HepG2 (cell line): ENCODE results near the gene STAB2. TPM values are rescaled to one million over a fixed set of nuclear protein-coding genes. Genes with fewer than 3 reads are reported as not detected.

Experiments
- ATAC-seq: fragments of 200-7000 bp; cut with Tn5 transposase; 3 replicates; pipeline ENCODE4 v1.9.1; 2020; ENCODE audit warnings: mild to moderate bottlenecking, moderate library complexity
- BruUV-seq: library from RNA; stranded (reverse); fragments of 400-500 nt; replicated peaks from 2 replicates; lab custom pipeline; 2021; lab: Mats Ljungman, UMichigan
- CTCF ChIA-PET: fragments of 300-600 bp; formaldehyde crosslinking; extraction: SDS; loops from one replicate; lab custom pipeline; 2021; ENCODE audit warnings: low total read pairs, inconsistent platforms, low intra/inter-chr PET ratio; lab: Yijun Ruan, JAX
- POLR2A ChIA-PET: fragments of 350-600 bp; sonication (Branson Sonifier 250); formaldehyde crosslinking; loops from one replicate; lab custom pipeline; 2020; ENCODE audit warnings: antibody characterized with exemption, inconsistent platforms; lab: Yijun Ruan, JAX
- DNase-seq: peaks from one replicate; pipeline ENCODE4 v3.0.0-alpha.2; 2015; ENCODE audit warnings: low spot score
- FAIRE-seq: peaks from 3 replicates; lab custom pipeline; 2011; peaks lifted over from hg19 to GRCh38; lab: Jason Lieb, UNC
- H2AFZ ChIP-seq: one replicate; pipeline ENCODE4 v1.6.1; 2011; ENCODE audit warnings: low read length, inconsistent platforms
- H3K27ac ChIP-seq: fragments of 300-600 bp; 3 replicates; pipeline ENCODE4 v1.8.0; 2011; ENCODE audit warnings: mixed run types, mild to moderate bottlenecking, mixed read lengths, low read length, inconsistent platforms; ENCODE audit not compliant: insufficient read depth; ENCODE audit errors: extremely low read length
- H3K27me3 ChIP-seq, 2 experiments: fragments of 200-600 bp in 1 of 2; 2 replicates in 1 of 2; 3 replicates in 1 of 2; pipeline versions ENCODE4 v1.6.0 to v1.8.0; 2011; ENCODE audit warnings: low read length in 2 of 2, mild to moderate bottlenecking in 2 of 2, moderate library complexity in 2 of 2, inconsistent platforms in 1 of 2; ENCODE audit not compliant: insufficient read depth in 2 of 2, control insufficient read depth in 1 of 2
- H3K36me3 ChIP-seq, 2 experiments: fragments of 200-600 bp in 1 of 2; replicated peaks in 1 of 2; 2 replicates in 1 of 2; 3 replicates in 1 of 2; pipeline versions ENCODE4 v1.5.1 to v1.8.0; 2011; ENCODE audit warnings: low read length in 2 of 2, inconsistent platforms in 1 of 2; ENCODE audit not compliant: insufficient read depth in 2 of 2, control insufficient read depth in 1 of 2
- H3K4me1 ChIP-seq: 2 replicates; pipeline ENCODE4 v1.5.1; 2012; ENCODE audit warnings: low read length, inconsistent platforms; ENCODE audit not compliant: insufficient read depth
- H3K4me2 ChIP-seq: 2 replicates; pipeline ENCODE4 v1.6.0; 2011; ENCODE audit warnings: low read depth, low read length, inconsistent platforms
- H3K4me3 ChIP-seq, 3 experiments: fragments of 200-600 bp in 1 of 3; sonication (generic), shearing (Covaris generic) in 1 of 3; replicated peaks in 1 of 3; 2 replicates each; pipeline ENCODE4 v1.5.1; 2011 to 2016; ENCODE audit warnings: low read length in 3 of 3, inconsistent platforms in 2 of 3, low read depth in 2 of 3, mild to moderate bottlenecking in 2 of 3, control low read depth in 1 of 3, mixed read lengths in 1 of 3; ENCODE audit not compliant: insufficient read depth in 1 of 3
- H3K79me2 ChIP-seq: one replicate; pipeline ENCODE4 v1.6.1; 2011; ENCODE audit warnings: low read length, inconsistent platforms; ENCODE audit not compliant: insufficient read depth
- H3K9ac ChIP-seq: 2 replicates; pipeline ENCODE4 v1.6.0; 2011; ENCODE audit warnings: mild to moderate bottlenecking, low read depth, low read length, inconsistent platforms; ENCODE audit not compliant: insufficient read depth
- H3K9me3 ChIP-seq: 2 replicates; pipeline ENCODE4 v1.5.1; 2012; ENCODE audit warnings: mild to moderate bottlenecking, low read length
- H4K20me1 ChIP-seq: 2 replicates; pipeline ENCODE4 v1.6.0; 2011; ENCODE audit warnings: inconsistent platforms, mild to moderate bottlenecking, low read length, moderate library complexity; ENCODE audit not compliant: insufficient read depth
- GABPA ChIP-seq, 2 experiments: IDR thresholded peaks; 2 replicates each; pipeline ENCODE4 v1.6.1; 2011 to 2016; ENCODE audit warnings: low read depth in 2 of 2, low read length in 1 of 2, missing biosample characterization in 1 of 2, missing genetic modification characterization in 1 of 2
- IRF2 ChIP-seq: IDR thresholded peaks from 2 replicates; pipeline ENCODE4 v1.6.1; 2018; ENCODE audit warnings: missing genetic modification reagents, missing compliant biosample characterization
- KLF16 ChIP-seq, 2 experiments: sonication (generic) in 1 of 2; formaldehyde crosslinking in 1 of 2; IDR thresholded peaks; 2 replicates each; pipeline versions ENCODE4 v1.6.1 to v1.8.0; 2016 to 2023; ENCODE audit warnings: missing genetic modification reagents in 2 of 2, missing compliant biosample characterization in 1 of 2
- RFX3 ChIP-seq: IDR thresholded peaks from 2 replicates; pipeline ENCODE4 v1.6.1; 2016; ENCODE audit warnings: missing biosample characterization, missing genetic modification reagents
- SAP130 ChIP-seq: IDR thresholded peaks from 2 replicates; pipeline ENCODE4 v1.6.1; 2016; ENCODE audit warnings: low read depth
- SMC3 ChIP-seq: IDR thresholded peaks from 2 replicates; pipeline ENCODE4 v1.6.1; 2011; ENCODE audit warnings: low read length, improper control_type of control experiment
- TOPORS ChIP-seq: sonication (generic); formaldehyde crosslinking; IDR thresholded peaks from 2 replicates; pipeline ENCODE4 v1.8.0; 2023; ENCODE audit warnings: mild to moderate bottlenecking, missing genetic modification reagents
- WIZ ChIP-seq: sonication (generic); formaldehyde crosslinking; IDR thresholded peaks from 2 replicates; pipeline ENCODE4 v1.5.1; 2020; ENCODE audit warnings: mild to moderate bottlenecking, missing genetic modification reagents
- ZNF138 ChIP-seq: sonication (generic); formaldehyde crosslinking; IDR thresholded peaks from 2 replicates; pipeline ENCODE4 v1.5.0; 2020; ENCODE audit warnings: mild to moderate bottlenecking, low read depth, missing genetic modification reagents
- ZNF180 ChIP-seq: sonication (generic); formaldehyde crosslinking; IDR thresholded peaks from 2 replicates; pipeline ENCODE4 v1.4.0; 2020; ENCODE audit warnings: low read depth, missing genetic modification reagents, borderline replicate concordance
- ZNF225 ChIP-seq: sonication (generic); formaldehyde crosslinking; IDR thresholded peaks from 2 replicates; pipeline ENCODE4 v1.4.0; 2020; ENCODE audit warnings: mild to moderate bottlenecking, missing genetic modification reagents
- ZNF605 ChIP-seq: sonication (generic); formaldehyde crosslinking; IDR thresholded peaks from 2 replicates; pipeline ENCODE4 v1.8.0; 2022; ENCODE audit warnings: mild to moderate bottlenecking, missing genetic modification reagents
- ZNF766 ChIP-seq: sonication (generic); formaldehyde crosslinking; IDR thresholded peaks from 2 replicates; pipeline ENCODE4 v1.5.0; 2020; ENCODE audit warnings: missing genetic modification reagents, borderline replicate concordance
- WGBS: methylation state at CpG from one replicate; pipeline ENCODE4 v1.1.6; 2017; ENCODE audit warnings: low lambda C conversion rate; 5-methylcytosine and 5-hydroxymethylcytosine counted together
- in situ Hi-C: cut with HindIII; loops from 2 replicates; pipeline ENCODE4 v1.10.0; 2017; ENCODE audit warnings: low pct_unique_long_range_greater_than_20kb; ENCODE audit not compliant: extremely low pct_ligation_motif_present
- intact Hi-C: fragments of 100-400 bp; cut with micrococcal nuclease; formaldehyde crosslinking; loops from one replicate; pipeline ENCODE4 v1.10.0; 2022; ENCODE audit not compliant: unreplicated experiment
- polyA plus RNA-seq, 8 experiments: library from polyadenylated mRNA; depleted of rRNA in 3 of 8; stranded (reverse) in 7 of 8; unstranded in 1 of 8; fragments of >200 nt; fragmentation: Illumina TruSeq in 4 of 8; extraction: Trizol in 4 of 8; gene quantifications; 2 replicates each; pipeline versions ENCODE4 v1.2.1 to v1.2.3, GENCODE V29; 2011 to 2016; ENCODE audit warnings: low read depth in 4 of 8, missing spikeins in 1 of 8, mixed read lengths in 1 of 8; ENCODE audit not compliant: insufficient read depth in 1 of 8
- total RNA-seq, 5 experiments: library from RNA; depleted of rRNA; stranded (reverse); fragments of >200 nt; fragmentation: Illumina TruSeq; extraction: Trizol; gene quantifications; 2 replicates each; pipeline ENCODE4 v1.2.3, GENCODE V29; 2016; ENCODE audit warnings: low read depth in 1 of 5
- TF ChIP-seq, protein P1 (sequence below): sonication (generic); formaldehyde crosslinking; IDR thresholded peaks from 2 replicates; pipeline ENCODE4 v1.9.0; 2022; ENCODE audit warnings: missing genetic modification reagents, mild to moderate bottlenecking, borderline replicate concordance
- TF ChIP-seq, protein P2 (sequence below): sonication (generic); formaldehyde crosslinking; IDR thresholded peaks from 2 replicates; pipeline ENCODE4 v1.4.0; 2020; ENCODE audit warnings: mild to moderate bottlenecking, low read depth, missing genetic modification reagents
- TF ChIP-seq, protein P3 (sequence below): sonication (generic); formaldehyde crosslinking; IDR thresholded peaks from 2 replicates; pipeline ENCODE4 v1.5.0; 2020; ENCODE audit warnings: missing genetic modification reagents
- TF ChIP-seq, protein P4 (sequence below): sonication (generic); formaldehyde crosslinking; IDR thresholded peaks from 2 replicates; pipeline ENCODE4 v1.4.0; 2020; ENCODE audit warnings: mild to moderate bottlenecking, missing genetic modification reagents

STAB2 gene
- total and polyA plus RNA-seq, 2 of the 13 experiments (the other 11 are each of a cell fraction or from before 2014, with no cell fraction given) = not detected

DNA sequence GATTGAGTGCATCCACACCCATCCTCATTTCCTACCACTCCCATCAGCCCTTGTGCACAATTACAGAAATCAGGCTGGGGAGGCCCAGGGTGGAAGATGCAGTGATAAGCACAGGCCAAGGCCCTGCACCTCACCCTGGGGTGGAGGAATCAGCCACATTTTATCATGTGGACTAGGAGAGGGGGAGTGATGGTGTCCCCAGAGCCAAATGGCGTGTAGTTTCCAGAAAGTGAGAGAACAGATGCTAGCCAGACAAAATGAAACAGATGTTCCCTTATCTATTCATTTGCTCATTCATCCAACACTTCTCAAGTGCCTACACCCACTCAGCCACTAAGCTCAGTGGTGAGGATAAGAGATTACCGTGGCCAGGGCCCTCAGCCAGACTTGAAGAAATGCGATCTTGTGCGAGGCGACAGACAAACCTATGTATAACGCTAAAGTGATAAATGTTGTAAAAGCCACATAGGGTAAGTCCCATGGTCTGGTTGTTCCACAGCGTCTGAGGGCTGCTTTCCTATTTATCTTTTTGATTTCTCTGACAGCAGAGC lies 93.6 kb downstream of the STAB2 start:
- no peak overlapping the region for H3K27ac ChIP-seq
- intact Hi-C loops = no loop called here
- DNase-seq (no peak), ATAC-seq (no peak), FAIRE-seq (no peak)
- 46% methylated on average over 7 of the region's 7 CpGs for WGBS
- no peak overlapping the region for H3K9ac ChIP-seq
- H4K20me1 ChIP-seq = no peaks in the 10 kb centered on the region
- H3K4me3 ChIP-seq = no peak overlapping the region
- H3K27me3 ChIP-seq = 0 out of 5 replicates have a peak, but pooled peaks cover 2 to 3% of the 10 kb centered on the region in 2 experiments
- in situ Hi-C loops = no loop called here
- no peaks in the 10 kb centered on the region for H3K4me1 ChIP-seq
- TF ChIP-seq, protein P1, sequence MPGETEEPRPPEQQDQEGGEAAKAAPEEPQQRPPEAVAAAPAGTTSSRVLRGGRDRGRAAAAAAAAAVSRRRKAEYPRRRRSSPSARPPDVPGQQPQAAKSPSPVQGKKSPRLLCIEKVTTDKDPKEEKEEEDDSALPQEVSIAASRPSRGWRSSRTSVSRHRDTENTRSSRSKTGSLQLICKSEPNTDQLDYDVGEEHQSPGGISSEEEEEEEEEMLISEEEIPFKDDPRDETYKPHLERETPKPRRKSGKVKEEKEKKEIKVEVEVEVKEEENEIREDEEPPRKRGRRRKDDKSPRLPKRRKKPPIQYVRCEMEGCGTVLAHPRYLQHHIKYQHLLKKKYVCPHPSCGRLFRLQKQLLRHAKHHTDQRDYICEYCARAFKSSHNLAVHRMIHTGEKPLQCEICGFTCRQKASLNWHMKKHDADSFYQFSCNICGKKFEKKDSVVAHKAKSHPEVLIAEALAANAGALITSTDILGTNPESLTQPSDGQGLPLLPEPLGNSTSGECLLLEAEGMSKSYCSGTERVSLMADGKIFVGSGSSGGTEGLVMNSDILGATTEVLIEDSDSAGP = no peak
- TF ChIP-seq, protein P2, sequence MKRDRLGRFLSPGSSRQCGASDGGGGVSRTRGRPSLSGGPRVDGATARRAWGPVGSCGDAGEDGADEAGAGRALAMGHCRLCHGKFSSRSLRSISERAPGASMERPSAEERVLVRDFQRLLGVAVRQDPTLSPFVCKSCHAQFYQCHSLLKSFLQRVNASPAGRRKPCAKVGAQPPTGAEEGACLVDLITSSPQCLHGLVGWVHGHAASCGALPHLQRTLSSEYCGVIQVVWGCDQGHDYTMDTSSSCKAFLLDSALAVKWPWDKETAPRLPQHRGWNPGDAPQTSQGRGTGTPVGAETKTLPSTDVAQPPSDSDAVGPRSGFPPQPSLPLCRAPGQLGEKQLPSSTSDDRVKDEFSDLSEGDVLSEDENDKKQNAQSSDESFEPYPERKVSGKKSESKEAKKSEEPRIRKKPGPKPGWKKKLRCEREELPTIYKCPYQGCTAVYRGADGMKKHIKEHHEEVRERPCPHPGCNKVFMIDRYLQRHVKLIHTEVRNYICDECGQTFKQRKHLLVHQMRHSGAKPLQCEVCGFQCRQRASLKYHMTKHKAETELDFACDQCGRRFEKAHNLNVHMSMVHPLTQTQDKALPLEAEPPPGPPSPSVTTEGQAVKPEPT = no peak
- TF ChIP-seq ZNF225 (CRISPR knock-in tag) (no peak), ZNF138 (no peak), GABPA (IDR thresholded peaks at IDR 0.05; ENCODE audit: low read depth, low read length) (no peak), GABPA (CRISPR knock-in tag; IDR thresholded peaks at IDR 0.05; ENCODE audit: low read depth) (no peak), TOPORS (CRISPR knock-in tag) (no peak), KLF16 (CRISPR knock-in tag; IDR thresholded peaks at IDR 0.05) (no peak), RFX3 (CRISPR knock-in tag) (no peak), WIZ (CRISPR knock-in tag) (no peak), ZNF605 (CRISPR knock-in tag) (no peak), ZNF766 (CRISPR knock-in tag) (no peak), SAP130 (no peak), ZNF180 (no peak), SMC3 (no peak), IRF2 (no peak)
- TF ChIP-seq, protein P3, sequence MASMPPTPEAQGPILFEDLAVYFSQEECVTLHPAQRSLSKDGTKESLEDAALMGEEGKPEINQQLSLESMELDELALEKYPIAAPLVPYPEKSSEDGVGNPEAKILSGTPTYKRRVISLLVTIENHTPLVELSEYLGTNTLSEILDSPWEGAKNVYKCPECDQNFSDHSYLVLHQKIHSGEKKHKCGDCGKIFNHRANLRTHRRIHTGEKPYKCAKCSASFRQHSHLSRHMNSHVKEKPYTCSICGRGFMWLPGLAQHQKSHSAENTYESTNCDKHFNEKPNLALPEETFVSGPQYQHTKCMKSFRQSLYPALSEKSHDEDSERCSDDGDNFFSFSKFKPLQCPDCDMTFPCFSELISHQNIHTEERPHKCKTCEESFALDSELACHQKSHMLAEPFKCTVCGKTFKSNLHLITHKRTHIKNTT = no peak
- TF ChIP-seq, protein P4, sequence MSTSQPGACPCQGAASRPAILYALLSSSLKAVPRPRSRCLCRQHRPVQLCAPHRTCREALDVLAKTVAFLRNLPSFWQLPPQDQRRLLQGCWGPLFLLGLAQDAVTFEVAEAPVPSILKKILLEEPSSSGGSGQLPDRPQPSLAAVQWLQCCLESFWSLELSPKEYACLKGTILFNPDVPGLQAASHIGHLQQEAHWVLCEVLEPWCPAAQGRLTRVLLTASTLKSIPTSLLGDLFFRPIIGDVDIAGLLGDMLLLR (CRISPR knock-in tag) = no peak
- H2AFZ ChIP-seq = no peak overlapping the region
- no peaks in the 10 kb centered on the region for H3K9me3 ChIP-seq
- no TSS peak for BruUV-seq
- no peak overlapping the region for H3K4me2 ChIP-seq
- H3K79me2 ChIP-seq = no peaks in the 10 kb centered on the region
- H3K36me3 ChIP-seq = no peaks in the 10 kb centered on the region
- POLR2A ChIA-PET = no interaction called here
- CTCF ChIA-PET = no interaction called here
